ENCODE results near the gene RILPL1. TPM values are rescaled to one million over a fixed set of nuclear protein-coding genes. Genes with fewer than 3 reads are reported as not detected.

The RILPL1 gene
- total and polyA plus RNA-seq, 10 of the 15 experiments (the other 5 are each of a cell fraction or from before 2014, with no cell fraction given), result 0.05 to 0.61 (median 0.25) TPM

DNA sequence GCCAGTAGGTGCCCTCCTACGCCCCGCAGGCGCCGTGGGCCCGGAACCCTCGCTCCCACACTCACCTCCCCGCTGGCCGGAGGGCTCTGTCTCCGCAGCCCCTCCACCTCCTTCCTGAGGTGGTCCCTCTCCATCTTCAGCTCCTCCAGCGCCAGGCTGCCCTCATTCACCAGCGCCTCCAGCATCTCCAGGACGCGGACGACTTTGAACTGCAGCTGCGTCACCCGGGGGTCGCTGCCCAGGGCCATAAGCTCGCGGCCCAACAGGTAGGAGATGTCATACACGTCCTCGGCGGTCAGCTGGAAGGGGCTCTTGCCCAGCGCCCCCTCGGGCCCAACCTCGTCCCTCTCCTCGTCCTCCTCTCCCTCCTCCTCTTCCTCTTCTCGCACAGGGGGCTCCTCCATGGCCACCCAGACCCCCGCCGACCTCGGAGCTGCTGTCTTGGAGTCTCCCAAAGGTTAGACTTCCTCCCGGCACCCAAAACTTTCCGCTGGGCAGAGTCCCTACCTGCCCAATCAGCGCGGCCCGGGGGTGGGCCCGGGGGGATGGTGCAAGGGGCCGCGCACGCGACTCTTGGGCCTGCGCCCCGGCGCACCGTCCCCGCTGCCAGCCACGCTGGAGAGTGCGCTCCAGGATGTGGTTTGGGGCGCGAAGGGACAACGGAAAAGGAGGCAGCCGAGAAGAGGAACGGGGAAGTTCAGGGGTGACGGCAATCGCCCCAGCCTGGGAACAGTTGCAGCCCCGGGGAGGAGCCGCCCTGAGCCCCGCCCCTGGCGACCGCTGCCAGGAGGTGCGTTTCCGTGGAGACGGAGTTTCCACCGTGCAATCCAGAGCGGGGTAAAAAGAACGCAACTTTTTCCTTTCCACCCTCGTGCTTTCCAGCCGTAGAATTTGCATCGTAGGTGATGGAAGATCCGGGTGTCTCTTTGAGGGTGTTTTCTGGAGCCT lies 97.2 kb downstream of the RILPL1 start, which contains the start of gene RILPL2 (continued):
- TF ChIP-seq, protein P1, sequence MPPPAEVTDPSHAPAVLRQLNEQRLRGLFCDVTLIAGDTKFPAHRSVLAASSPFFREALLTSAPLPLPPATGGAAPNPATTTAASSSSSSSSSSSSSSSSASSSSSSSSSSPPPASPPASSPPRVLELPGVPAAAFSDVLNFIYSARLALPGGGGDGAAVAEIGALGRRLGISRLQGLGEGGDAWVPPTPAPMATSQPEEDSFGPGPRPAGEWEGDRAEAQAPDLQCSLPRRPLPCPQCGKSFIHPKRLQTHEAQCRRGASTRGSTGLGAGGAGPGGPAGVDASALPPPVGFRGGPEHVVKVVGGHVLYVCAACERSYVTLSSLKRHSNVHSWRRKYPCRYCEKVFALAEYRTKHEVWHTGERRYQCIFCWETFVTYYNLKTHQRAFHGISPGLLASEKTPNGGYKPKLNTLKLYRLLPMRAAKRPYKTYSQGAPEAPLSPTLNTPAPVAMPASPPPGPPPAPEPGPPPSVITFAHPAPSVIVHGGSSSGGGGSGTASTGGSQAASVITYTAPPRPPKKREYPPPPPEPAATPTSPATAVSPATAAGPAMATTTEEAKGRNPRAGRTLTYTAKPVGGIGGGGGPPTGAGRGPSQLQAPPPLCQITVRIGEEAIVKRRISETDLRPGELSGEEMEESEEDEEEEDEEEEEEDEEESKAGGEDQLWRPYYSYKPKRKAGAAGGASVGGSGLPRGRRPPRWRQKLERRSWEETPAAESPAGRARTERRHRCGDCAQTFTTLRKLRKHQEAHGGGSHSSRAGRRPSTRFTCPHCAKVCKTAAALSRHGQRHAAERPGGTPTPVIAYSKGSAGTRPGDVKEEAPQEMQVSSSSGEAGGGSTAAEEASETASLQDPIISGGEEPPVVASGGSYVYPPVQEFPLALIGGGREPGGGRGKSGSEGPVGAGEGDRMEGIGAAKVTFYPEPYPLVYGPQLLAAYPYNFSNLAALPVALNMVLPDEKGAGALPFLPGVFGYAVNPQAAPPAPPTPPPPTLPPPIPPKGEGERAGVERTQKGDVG (CRISPR knock-in tag; IDR thresholded peaks at IDR 0.05), result no peak
- TF ChIP-seq FOXM1 (IDR thresholded peaks at IDR 0.05; ENCODE audit: low read depth, low read length) (peak; percentile 23; the same call in 1 of the 2 replicates), NRF1 (conservative IDR thresholded peaks at IDR 0.05; ENCODE audit: low read depth, low read length) (no peak; the same call in 1 of the 2 replicates), GATAD2B (conservative IDR thresholded peaks at IDR 0.05; ENCODE audit: low read depth) (peak; percentile 89), MEF2A (IDR thresholded peaks at IDR 0.05; ENCODE audit: insufficient read depth, low read depth, low read length) (0 out of 2 replicates have a peak, but pooled peaks have one; percentile 56)
- TF ChIP-seq, protein P2, sequence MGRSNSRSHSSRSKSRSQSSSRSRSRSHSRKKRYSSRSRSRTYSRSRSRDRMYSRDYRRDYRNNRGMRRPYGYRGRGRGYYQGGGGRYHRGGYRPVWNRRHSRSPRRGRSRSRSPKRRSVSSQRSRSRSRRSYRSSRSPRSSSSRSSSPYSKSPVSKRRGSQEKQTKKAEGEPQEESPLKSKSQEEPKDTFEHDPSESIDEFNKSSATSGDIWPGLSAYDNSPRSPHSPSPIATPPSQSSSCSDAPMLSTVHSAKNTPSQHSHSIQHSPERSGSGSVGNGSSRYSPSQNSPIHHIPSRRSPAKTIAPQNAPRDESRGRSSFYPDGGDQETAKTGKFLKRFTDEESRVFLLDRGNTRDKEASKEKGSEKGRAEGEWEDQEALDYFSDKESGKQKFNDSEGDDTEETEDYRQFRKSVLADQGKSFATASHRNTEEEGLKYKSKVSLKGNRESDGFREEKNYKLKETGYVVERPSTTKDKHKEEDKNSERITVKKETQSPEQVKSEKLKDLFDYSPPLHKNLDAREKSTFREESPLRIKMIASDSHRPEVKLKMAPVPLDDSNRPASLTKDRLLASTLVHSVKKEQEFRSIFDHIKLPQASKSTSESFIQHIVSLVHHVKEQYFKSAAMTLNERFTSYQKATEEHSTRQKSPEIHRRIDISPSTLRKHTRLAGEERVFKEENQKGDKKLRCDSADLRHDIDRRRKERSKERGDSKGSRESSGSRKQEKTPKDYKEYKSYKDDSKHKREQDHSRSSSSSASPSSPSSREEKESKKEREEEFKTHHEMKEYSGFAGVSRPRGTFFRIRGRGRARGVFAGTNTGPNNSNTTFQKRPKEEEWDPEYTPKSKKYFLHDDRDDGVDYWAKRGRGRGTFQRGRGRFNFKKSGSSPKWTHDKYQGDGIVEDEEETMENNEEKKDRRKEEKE (IDR thresholded peaks at IDR 0.05), result no peak
- TF ChIP-seq, protein P3, sequence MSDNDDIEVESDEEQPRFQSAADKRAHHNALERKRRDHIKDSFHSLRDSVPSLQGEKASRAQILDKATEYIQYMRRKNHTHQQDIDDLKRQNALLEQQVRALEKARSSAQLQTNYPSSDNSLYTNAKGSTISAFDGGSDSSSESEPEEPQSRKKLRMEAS (IDR thresholded peaks at IDR 0.05; ENCODE audit: low read depth, low read length), result peak; percentile 61; the same call in 1 of the 2 replicates
- TF ChIP-seq, protein P4, sequence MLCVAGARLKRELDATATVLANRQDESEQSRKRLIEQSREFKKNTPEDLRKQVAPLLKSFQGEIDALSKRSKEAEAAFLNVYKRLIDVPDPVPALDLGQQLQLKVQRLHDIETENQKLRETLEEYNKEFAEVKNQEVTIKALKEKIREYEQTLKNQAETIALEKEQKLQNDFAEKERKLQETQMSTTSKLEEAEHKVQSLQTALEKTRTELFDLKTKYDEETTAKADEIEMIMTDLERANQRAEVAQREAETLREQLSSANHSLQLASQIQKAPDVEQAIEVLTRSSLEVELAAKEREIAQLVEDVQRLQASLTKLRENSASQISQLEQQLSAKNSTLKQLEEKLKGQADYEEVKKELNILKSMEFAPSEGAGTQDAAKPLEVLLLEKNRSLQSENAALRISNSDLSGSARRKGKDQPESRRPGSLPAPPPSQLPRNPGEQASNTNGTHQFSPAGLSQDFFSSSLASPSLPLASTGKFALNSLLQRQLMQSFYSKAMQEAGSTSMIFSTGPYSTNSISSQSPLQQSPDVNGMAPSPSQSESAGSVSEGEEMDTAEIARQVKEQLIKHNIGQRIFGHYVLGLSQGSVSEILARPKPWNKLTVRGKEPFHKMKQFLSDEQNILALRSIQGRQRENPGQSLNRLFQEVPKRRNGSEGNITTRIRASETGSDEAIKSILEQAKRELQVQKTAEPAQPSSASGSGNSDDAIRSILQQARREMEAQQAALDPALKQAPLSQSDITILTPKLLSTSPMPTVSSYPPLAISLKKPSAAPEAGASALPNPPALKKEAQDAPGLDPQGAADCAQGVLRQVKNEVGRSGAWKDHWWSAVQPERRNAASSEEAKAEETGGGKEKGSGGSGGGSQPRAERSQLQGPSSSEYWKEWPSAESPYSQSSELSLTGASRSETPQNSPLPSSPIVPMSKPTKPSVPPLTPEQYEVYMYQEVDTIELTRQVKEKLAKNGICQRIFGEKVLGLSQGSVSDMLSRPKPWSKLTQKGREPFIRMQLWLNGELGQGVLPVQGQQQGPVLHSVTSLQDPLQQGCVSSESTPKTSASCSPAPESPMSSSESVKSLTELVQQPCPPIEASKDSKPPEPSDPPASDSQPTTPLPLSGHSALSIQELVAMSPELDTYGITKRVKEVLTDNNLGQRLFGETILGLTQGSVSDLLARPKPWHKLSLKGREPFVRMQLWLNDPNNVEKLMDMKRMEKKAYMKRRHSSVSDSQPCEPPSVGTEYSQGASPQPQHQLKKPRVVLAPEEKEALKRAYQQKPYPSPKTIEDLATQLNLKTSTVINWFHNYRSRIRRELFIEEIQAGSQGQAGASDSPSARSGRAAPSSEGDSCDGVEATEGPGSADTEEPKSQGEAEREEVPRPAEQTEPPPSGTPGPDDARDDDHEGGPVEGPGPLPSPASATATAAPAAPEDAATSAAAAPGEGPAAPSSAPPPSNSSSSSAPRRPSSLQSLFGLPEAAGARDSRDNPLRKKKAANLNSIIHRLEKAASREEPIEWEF (IDR thresholded peaks at IDR 0.05; ENCODE audit: insufficient replicate concordance, low read depth, low read length), result no peak
- TF ChIP-seq, protein P5, sequence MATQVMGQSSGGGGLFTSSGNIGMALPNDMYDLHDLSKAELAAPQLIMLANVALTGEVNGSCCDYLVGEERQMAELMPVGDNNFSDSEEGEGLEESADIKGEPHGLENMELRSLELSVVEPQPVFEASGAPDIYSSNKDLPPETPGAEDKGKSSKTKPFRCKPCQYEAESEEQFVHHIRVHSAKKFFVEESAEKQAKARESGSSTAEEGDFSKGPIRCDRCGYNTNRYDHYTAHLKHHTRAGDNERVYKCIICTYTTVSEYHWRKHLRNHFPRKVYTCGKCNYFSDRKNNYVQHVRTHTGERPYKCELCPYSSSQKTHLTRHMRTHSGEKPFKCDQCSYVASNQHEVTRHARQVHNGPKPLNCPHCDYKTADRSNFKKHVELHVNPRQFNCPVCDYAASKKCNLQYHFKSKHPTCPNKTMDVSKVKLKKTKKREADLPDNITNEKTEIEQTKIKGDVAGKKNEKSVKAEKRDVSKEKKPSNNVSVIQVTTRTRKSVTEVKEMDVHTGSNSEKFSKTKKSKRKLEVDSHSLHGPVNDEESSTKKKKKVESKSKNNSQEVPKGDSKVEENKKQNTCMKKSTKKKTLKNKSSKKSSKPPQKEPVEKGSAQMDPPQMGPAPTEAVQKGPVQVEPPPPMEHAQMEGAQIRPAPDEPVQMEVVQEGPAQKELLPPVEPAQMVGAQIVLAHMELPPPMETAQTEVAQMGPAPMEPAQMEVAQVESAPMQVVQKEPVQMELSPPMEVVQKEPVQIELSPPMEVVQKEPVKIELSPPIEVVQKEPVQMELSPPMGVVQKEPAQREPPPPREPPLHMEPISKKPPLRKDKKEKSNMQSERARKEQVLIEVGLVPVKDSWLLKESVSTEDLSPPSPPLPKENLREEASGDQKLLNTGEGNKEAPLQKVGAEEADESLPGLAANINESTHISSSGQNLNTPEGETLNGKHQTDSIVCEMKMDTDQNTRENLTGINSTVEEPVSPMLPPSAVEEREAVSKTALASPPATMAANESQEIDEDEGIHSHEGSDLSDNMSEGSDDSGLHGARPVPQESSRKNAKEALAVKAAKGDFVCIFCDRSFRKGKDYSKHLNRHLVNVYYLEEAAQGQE (IDR thresholded peaks at IDR 0.05; ENCODE audit: low read depth, low read length), result no peak

Data from GM12878 (cell line).